MM.1S (cell line): ENCODE data around the gene GATA2.

Source experiments
- DNase-seq: peaks from one replicate; pipeline ENCODE4 v3.0.0-alpha.2; 2015
- H2AFZ ChIP-seq: fragments of 300-600 bp; sonication (generic); 2 replicates; pipeline ENCODE4 v1.6.0; 2016; ENCODE audit warnings: antibody characterized with exemption, low read length
- H3F3A ChIP-seq: fragments of 300-600 bp; sonication (generic); 2 replicates; pipeline ENCODE4 v1.6.1; 2016; ENCODE audit warnings: mild to moderate bottlenecking, antibody characterized with exemption, low read length, moderate library complexity, mixed read lengths; ENCODE audit not compliant: insufficient read depth
- H3K27ac ChIP-seq: fragments of 300-600 bp; sonication (generic); 2 replicates; pipeline ENCODE4 v1.5.1; 2016; ENCODE audit warnings: mild to moderate bottlenecking, low read length
- H3K27me3 ChIP-seq: fragments of 300-600 bp; sonication (generic); replicated peaks from 2 replicates; pipeline ENCODE4 v1.6.0; 2016; ENCODE audit warnings: low read length; ENCODE audit not compliant: insufficient read depth
- H3K36me3 ChIP-seq: fragments of 300-600 bp; sonication (generic); replicated peaks from 2 replicates; pipeline ENCODE4 v1.6.1; 2016; ENCODE audit warnings: mild to moderate bottlenecking, low read length, mixed read lengths; ENCODE audit not compliant: insufficient read depth
- H3K4me1 ChIP-seq: fragments of 300-600 bp; sonication (generic); 2 replicates; pipeline ENCODE4 v1.6.1; 2016; ENCODE audit warnings: low read length, mixed read lengths
- H3K4me2 ChIP-seq: fragments of 300-600 bp; sonication (generic); 2 replicates; pipeline ENCODE4 v1.6.0; 2016; ENCODE audit warnings: low read depth, low read length
- H3K4me3 ChIP-seq: fragments of 300-600 bp; sonication (generic); 2 replicates; pipeline ENCODE4 v1.5.1; 2016; ENCODE audit warnings: low read length, mixed read lengths
- H3K79me2 ChIP-seq: fragments of 300-600 bp; sonication (generic); 2 replicates; pipeline ENCODE4 v1.6.1; 2016; ENCODE audit warnings: mixed run types, low read length, mixed read lengths
- H3K9ac ChIP-seq: fragments of 300-600 bp; sonication (generic); 2 replicates; pipeline ENCODE4 v1.6.1; 2016; ENCODE audit warnings: low read length, mixed read lengths
- H3K9me2 ChIP-seq: fragments of 300-600 bp; sonication (generic); replicated peaks from 2 replicates; pipeline ENCODE4 v1.6.1; 2016; ENCODE audit warnings: mild to moderate bottlenecking, low read length, mixed read lengths; ENCODE audit not compliant: insufficient read depth
- H3K9me3 ChIP-seq: fragments of 300-600 bp; sonication (generic); replicated peaks from 2 replicates; pipeline ENCODE4 v1.6.1; 2016; ENCODE audit warnings: mild to moderate bottlenecking, low read length, mixed read lengths; ENCODE audit not compliant: insufficient read depth
- H4K20me1 ChIP-seq: fragments of 300-600 bp; sonication (generic); 2 replicates; pipeline ENCODE4 v1.6.1; 2016; ENCODE audit warnings: mild to moderate bottlenecking, low read length, moderate library complexity, mixed read lengths; ENCODE audit not compliant: insufficient read depth
- EZH2 ChIP-seq: fragments of 300-600 bp; sonication (generic); optimal IDR thresholded peaks from 2 replicates; pipeline ENCODE3; 2017; ENCODE audit warnings: low read depth, mild to moderate bottlenecking, antibody characterized with exemption, low read length, mixed read lengths
- EZH2phosphoT487 ChIP-seq: fragments of 300-600 bp; sonication (generic); IDR thresholded peaks from 2 replicates; pipeline ENCODE4 v1.6.1; 2018; ENCODE audit warnings: antibody characterized with exemption, low read length
- TF ChIP-seq, protein P1 (sequence below): fragments of 300-600 bp; sonication (generic); IDR thresholded peaks from 2 replicates; pipeline ENCODE4 v1.5.1; 2016; ENCODE audit warnings: antibody characterized with exemption, low read length, mixed read lengths

GATA2 gene

DNA sequence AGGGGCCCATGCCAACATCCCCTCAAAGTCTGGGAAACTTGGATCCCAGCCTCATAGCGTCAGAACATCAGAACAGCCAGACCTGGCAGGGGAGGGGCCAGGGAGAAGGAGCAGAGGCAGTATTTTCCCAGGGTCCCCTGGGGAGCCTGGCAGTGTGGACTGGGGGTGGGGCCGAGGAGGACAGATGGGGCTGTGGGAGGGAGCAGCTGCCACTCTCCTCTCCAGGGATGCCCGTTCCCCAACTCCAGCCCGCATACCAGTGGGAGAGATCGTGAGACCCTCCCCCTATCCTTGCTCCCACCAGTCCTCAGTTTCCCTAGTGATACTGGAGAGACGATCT lies 19.9 kb downstream of the GATA2 start:
- Histone ChIP-seq H3K4me1 (no peaks in the 10 kb centered on the region), H3K36me3 (no peaks in the 10 kb centered on the region), H3K9ac (no peak overlapping the region), H3K4me3 (no peak overlapping the region), H3K27ac (no peak overlapping the region), H3K9me3 (no peaks in the 10 kb centered on the region), H2AFZ (no peak overlapping the region), H3K27me3 (peaks cover 87% of the 10 kb centered on the region), H3K9me2 (no peaks in the 10 kb centered on the region), H3F3A (no peaks in the 10 kb centered on the region), H3K79me2 (no peaks in the 10 kb centered on the region), H3K4me2 (no peak overlapping the region), H4K20me1 (no peaks in the 10 kb centered on the region)
- no peak for TF ChIP-seq EZH2phosphoT487
- no peak for TF ChIP-seq EZH2
- TF ChIP-seq, protein P1, sequence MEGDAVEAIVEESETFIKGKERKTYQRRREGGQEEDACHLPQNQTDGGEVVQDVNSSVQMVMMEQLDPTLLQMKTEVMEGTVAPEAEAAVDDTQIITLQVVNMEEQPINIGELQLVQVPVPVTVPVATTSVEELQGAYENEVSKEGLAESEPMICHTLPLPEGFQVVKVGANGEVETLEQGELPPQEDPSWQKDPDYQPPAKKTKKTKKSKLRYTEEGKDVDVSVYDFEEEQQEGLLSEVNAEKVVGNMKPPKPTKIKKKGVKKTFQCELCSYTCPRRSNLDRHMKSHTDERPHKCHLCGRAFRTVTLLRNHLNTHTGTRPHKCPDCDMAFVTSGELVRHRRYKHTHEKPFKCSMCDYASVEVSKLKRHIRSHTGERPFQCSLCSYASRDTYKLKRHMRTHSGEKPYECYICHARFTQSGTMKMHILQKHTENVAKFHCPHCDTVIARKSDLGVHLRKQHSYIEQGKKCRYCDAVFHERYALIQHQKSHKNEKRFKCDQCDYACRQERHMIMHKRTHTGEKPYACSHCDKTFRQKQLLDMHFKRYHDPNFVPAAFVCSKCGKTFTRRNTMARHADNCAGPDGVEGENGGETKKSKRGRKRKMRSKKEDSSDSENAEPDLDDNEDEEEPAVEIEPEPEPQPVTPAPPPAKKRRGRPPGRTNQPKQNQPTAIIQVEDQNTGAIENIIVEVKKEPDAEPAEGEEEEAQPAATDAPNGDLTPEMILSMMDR, result no peak
- DNase-seq, result no peak

DNA sequence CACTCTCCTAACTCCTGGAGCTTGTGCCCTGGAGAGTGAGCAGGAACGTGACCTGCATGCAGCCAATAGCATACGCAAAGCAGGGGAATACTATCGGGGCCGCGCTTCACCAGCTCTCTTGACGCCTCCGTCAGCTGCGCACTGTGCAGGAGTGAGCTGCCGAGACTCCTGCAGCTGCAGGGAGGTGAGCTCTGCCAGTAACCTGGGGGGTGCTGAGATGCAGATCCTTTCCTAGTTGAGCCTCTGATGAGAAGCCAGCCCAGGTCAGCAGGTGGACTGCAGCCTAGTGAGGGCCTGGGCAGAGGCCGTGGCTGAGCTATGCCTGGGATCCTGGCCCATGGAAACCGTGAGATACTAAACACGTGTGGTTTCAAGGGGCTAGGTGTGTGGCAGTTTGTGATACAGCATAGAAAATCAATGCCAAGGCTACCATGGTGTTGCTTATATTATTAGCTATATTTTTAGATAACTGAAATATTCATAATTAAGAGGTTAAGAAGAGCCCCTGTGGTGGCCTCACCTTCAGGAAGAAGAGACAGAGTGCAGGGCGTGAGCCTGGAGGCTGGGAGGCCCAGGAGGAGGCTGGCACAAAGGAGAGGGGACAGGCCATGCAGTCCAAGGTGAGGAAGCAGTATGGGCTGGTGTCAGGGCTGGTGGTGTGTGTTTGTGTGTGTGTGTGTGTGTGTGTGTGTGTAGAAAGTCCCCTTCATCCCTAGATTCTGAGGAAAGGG lies 20.4 kb downstream of the GATA2 start:
- H3K4me3 ChIP-seq, result no peak overlapping the region
- no peak for TF ChIP-seq EZH2phosphoT487
- TF ChIP-seq, protein P1, result no peak
- no peak for TF ChIP-seq EZH2
- no peaks in the 10 kb centered on the region for H3K9me2 ChIP-seq
- H3K4me2 ChIP-seq, result no peak overlapping the region
- no peak overlapping the region for H2AFZ ChIP-seq
- no peaks in the 10 kb centered on the region for H3F3A ChIP-seq
- no peak overlapping the region for H3K27ac ChIP-seq
- H3K9me3 ChIP-seq, result no peaks in the 10 kb centered on the region
- no peaks in the 10 kb centered on the region for H3K79me2 ChIP-seq
- peaks cover 87% of the 10 kb centered on the region for H3K27me3 ChIP-seq
- no peak overlapping the region for H3K9ac ChIP-seq
- H3K36me3 ChIP-seq, result no peaks in the 10 kb centered on the region
- no peak for DNase-seq
- H3K4me1 ChIP-seq, result no peaks in the 10 kb centered on the region
- no peaks in the 10 kb centered on the region for H4K20me1 ChIP-seq

DNA sequence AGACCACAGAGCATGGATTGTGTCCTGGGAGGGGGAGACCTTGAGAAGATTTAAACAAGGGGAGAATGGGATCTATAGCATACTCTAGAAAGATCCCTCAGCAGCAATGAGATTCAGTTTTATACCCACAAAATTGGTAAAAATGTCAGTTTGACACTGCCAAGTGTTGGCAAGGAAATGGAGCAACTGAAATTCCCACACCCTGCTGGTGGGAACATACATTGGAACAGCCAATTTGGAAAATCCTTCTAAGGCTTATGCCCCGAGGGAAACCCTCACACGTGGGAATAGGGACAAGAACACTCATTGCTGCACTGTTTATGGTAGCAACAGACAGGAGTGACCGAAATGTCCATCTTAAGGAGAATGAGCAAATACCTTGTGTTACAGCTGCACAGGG lies 21.3 kb downstream of the GATA2 start:
- TF ChIP-seq, protein P1, result no peak
- TF ChIP-seq EZH2 (no peak), EZH2phosphoT487 (no peak)
- H3K9ac ChIP-seq, result no peak overlapping the region
- no peaks in the 10 kb centered on the region for H3K9me2 ChIP-seq
- H3K4me3 ChIP-seq, result no peak overlapping the region
- H3K9me3 ChIP-seq, result no peaks in the 10 kb centered on the region
- H3F3A ChIP-seq, result no peaks in the 10 kb centered on the region
- H2AFZ ChIP-seq, result no peak overlapping the region
- H3K79me2 ChIP-seq, result no peaks in the 10 kb centered on the region
- no peaks in the 10 kb centered on the region for H4K20me1 ChIP-seq
- no peak for DNase-seq
- H3K27me3 ChIP-seq, result peaks cover 88% of the 10 kb centered on the region
- H3K4me1 ChIP-seq, result no peaks in the 10 kb centered on the region
- H3K4me2 ChIP-seq, result no peak overlapping the region
- H3K27ac ChIP-seq, result no peak overlapping the region
- H3K36me3 ChIP-seq, result no peaks in the 10 kb centered on the region
